ENCODE data around the gene ARHGEF26. TPM values are rescaled to one million over a fixed set of nuclear protein-coding genes. Genes with fewer than 3 reads are reported as not detected.

The ARHGEF26 gene
- total RNA-seq, 6 experiments from 2014 or later: 8.7 to 42.3 (median 24.5) TPM

GRCh38 chr3:154193000-154193615 is 71.9 kb downstream of the ARHGEF26 start:
- Histone ChIP-seq H3K4me3 (no peak overlapping the region), H3K27ac (no peak overlapping the region), H3K27me3 (no peaks in the 10 kb centered on the region), H3K9me3 (no peaks in the 10 kb centered on the region), H3K36me3 (peaks cover 0 to 46% (median 19%) of the 10 kb centered on the region in 4 donors), H3K4me1 (peaks cover 0 to 8% (median 0%) of the 10 kb centered on the region in 4 donors)
- DNase-seq (no peak), ATAC-seq (no peak)
- TF ChIP-seq CTCF (IDR thresholded peaks at IDR 0.05) (no peak), POLR2A (IDR thresholded peaks at IDR 0.05) (no peak)
- WGBS (ENCODE audit: insufficient coverage, low coverage, low lambda C conversion rate, missing lambda C conversion rate): 67% methylated on average over 1 of the region's 1 CpG
- intact Hi-C loops (cut with DNase I): no loop called here

GRCh38 chr3:154194877-154195276 is 73.7 kb downstream of the ARHGEF26 start:
- H3K9me3 ChIP-seq: no peaks in the 10 kb centered on the region
- peaks cover 0 to 45% (median 18%) of the 10 kb centered on the region in 4 donors for H3K36me3 ChIP-seq
- H3K4me1 ChIP-seq: no peaks in the 10 kb centered on the region
- H3K4me3 ChIP-seq: no peak overlapping the region
- H3K27ac ChIP-seq: no peak overlapping the region
- intact Hi-C loops (cut with DNase I): no loop called here
- 42% methylated on average over 3 of the region's 3 CpGs for WGBS (ENCODE audit: insufficient coverage, low coverage, low lambda C conversion rate, missing lambda C conversion rate)
- TF ChIP-seq POLR2A (IDR thresholded peaks at IDR 0.05): no peak
- TF ChIP-seq CTCF (IDR thresholded peaks at IDR 0.05): no peak
- ATAC-seq: peak in 2 of 4 donors; percentile 43 to 65
- no peaks in the 10 kb centered on the region for H3K27me3 ChIP-seq
- DNase-seq: no peak

GRCh38 chr3:154195620-154196356 is 74.6 kb downstream of the ARHGEF26 start:
- no peaks in the 10 kb centered on the region for H3K9me3 ChIP-seq
- TF ChIP-seq CTCF (IDR thresholded peaks at IDR 0.05) (no peak), POLR2A (IDR thresholded peaks at IDR 0.05) (no peak)
- H3K36me3 ChIP-seq: peaks cover 0 to 45% (median 17%) of the 10 kb centered on the region in 4 donors
- ATAC-seq (no peak), DNase-seq (no peak)
- no peaks in the 10 kb centered on the region for H3K4me1 ChIP-seq
- intact Hi-C loops (cut with DNase I): no loop called here
- 67% methylated on average over 6 of the region's 6 CpGs for WGBS (ENCODE audit: insufficient coverage, low coverage, low lambda C conversion rate, missing lambda C conversion rate)
- no peak overlapping the region for H3K27ac ChIP-seq
- H3K27me3 ChIP-seq: no peaks in the 10 kb centered on the region
- no peak overlapping the region for H3K4me3 ChIP-seq

- no peaks in the 10 kb centered on the region for H3K27me3 ChIP-seq
- H3K9me3 ChIP-seq: no peaks in the 10 kb centered on the region
- no peak overlapping the region for H3K4me3 ChIP-seq
- H3K36me3 ChIP-seq: peaks cover 0 to 35% (median 13%) of the 10 kb centered on the region in 4 donors
- no peak for ATAC-seq
- intact Hi-C loops (cut with DNase I): no loop called here
- no peaks in the 10 kb centered on the region for H3K4me1 ChIP-seq
- no peak overlapping the region for H3K27ac ChIP-seq
- TF ChIP-seq POLR2A (IDR thresholded peaks at IDR 0.05) (no peak), CTCF (IDR thresholded peaks at IDR 0.05) (no peak)
- DNase-seq: no peak
- WGBS (ENCODE audit: insufficient coverage, low coverage, low lambda C conversion rate, missing lambda C conversion rate): 78% methylated on average over 4 of the region's 4 CpGs
Observed at GRCh38 chr3:154197751-154198150, 76.6 kb downstream of the ARHGEF26 start.
